Gastroesophageal sphincter (tissue), 4 donors: ENCODE results near the gene DNAH8. TPM values are rescaled to one million over a fixed set of nuclear protein-coding genes. Genes with fewer than 3 reads are reported as not detected.

Experiments
- ATAC-seq: fragments of 150-250 bp; one replicate; pipeline ENCODE4 v1.9.1; 2016; ENCODE audit warnings: mild to moderate bottlenecking, moderate library complexity
- H3K27ac ChIP-seq, 4 donors: fragments of 200-600 bp; sonication (generic) in 3 of 4; 1 replicate in 3 of 4; 2 replicates in 1 of 4; pipeline ENCODE4 v1.5.1; 2016 to 2019
- H3K27me3 ChIP-seq: fragments of 200-600 bp; sonication (generic); one replicate; pipeline ENCODE4 v1.5.1; 2019
- H3K36me3 ChIP-seq, 2 donors: fragments of 200-600 bp; sonication (generic); one replicate each; pipeline ENCODE4 v1.5.1; 2019; ENCODE audit warnings: control low read depth in 1 of 2
- H3K4me1 ChIP-seq, 3 donors: fragments of 200-600 bp; sonication (generic); 1 replicate in 2 of 3; 2 replicates in 1 of 3; pipeline ENCODE4 v1.5.1; 2016 to 2019; ENCODE audit warnings: control low read depth in 2 of 3
- H3K4me3 ChIP-seq, 2 donors: fragments of 200-600 bp; sonication (generic); one replicate each; pipeline ENCODE4 v1.5.1; 2019; ENCODE audit warnings: mild to moderate bottlenecking in 1 of 2, moderate library complexity in 1 of 2
- H3K9me3 ChIP-seq, 3 donors: fragments of 200-600 bp; sonication (generic); one replicate each; pipeline ENCODE4 v1.5.1; 2017 to 2019; ENCODE audit warnings: control low read depth in 2 of 3
- EP300 ChIP-seq: sonication (generic); formaldehyde crosslinking; IDR thresholded peaks from one replicate; pipeline ENCODE4 v1.6.1; 2017; ENCODE audit warnings: antibody characterized with exemption, mild to moderate bottlenecking
- POLR2A ChIP-seq, 2 donors: fragments of 450-650 bp; IDR thresholded peaks; one replicate each; pipeline ENCODE4 v1.6.1; 2017; ENCODE audit warnings: antibody characterized with exemption in 2 of 2, mild to moderate bottlenecking in 2 of 2, moderate library complexity in 1 of 2
- POLR2AphosphoS5 ChIP-seq: sonication (generic); formaldehyde crosslinking; IDR thresholded peaks from one replicate; pipeline ENCODE4 v1.6.1; 2017; ENCODE audit warnings: antibody characterized with exemption
- WGBS, 2 donors: methylation state at CpG; one replicate each; pipeline ENCODE4 v1.1.5; 2018; ENCODE audit warnings: low coverage in 1 of 2; 5-methylcytosine and 5-hydroxymethylcytosine counted together
- total RNA-seq, 4 donors: library from RNA; depleted of rRNA; stranded (reverse); fragments of >200 nt; gene quantifications; one replicate each; pipeline ENCODE4 v1.1.0, GENCODE V29; 2016
- TF ChIP-seq, protein P1 (sequence below), 4 experiments: fragments of 200-600 bp in 2 of 4; fragments of 450-650 bp in 2 of 4; sonication (generic) in 1 of 4; IDR thresholded peaks; one replicate each; pipeline ENCODE4 v1.5.1; 2017 to 2019; ENCODE audit warnings: antibody characterized with exemption in 4 of 4, mild to moderate bottlenecking in 2 of 4, moderate library complexity in 2 of 4

DNAH8 gene
- total RNA-seq, 4 donors from 2014 or later = not detected

- H3K4me3 ChIP-seq = no peak overlapping the region
- no peak overlapping the region for H3K27ac ChIP-seq
- no peak for ATAC-seq
- H3K4me1 ChIP-seq = no peaks in the 10 kb centered on the region
- TF ChIP-seq EP300 = no peak
- no peak for TF ChIP-seq POLR2A (IDR thresholded peaks at IDR 0.05)
- TF ChIP-seq, protein P1, sequence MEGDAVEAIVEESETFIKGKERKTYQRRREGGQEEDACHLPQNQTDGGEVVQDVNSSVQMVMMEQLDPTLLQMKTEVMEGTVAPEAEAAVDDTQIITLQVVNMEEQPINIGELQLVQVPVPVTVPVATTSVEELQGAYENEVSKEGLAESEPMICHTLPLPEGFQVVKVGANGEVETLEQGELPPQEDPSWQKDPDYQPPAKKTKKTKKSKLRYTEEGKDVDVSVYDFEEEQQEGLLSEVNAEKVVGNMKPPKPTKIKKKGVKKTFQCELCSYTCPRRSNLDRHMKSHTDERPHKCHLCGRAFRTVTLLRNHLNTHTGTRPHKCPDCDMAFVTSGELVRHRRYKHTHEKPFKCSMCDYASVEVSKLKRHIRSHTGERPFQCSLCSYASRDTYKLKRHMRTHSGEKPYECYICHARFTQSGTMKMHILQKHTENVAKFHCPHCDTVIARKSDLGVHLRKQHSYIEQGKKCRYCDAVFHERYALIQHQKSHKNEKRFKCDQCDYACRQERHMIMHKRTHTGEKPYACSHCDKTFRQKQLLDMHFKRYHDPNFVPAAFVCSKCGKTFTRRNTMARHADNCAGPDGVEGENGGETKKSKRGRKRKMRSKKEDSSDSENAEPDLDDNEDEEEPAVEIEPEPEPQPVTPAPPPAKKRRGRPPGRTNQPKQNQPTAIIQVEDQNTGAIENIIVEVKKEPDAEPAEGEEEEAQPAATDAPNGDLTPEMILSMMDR (IDR thresholded peaks at IDR 0.05) = no peak
- no peak for TF ChIP-seq POLR2AphosphoS5
- H3K9me3 ChIP-seq = no peaks in the 10 kb centered on the region
- H3K27me3 ChIP-seq = no peaks in the 10 kb centered on the region
- peaks cover 0 to 67% of the 10 kb centered on the region in 2 donors for H3K36me3 ChIP-seq
- WGBS, 2 donors = 65 to 92% methylated on average over 2 of the region's 2 CpGs
Observed at GRCh38 chr6:38676236-38676973, 38.7 kb upstream of the DNAH8 start.

GRCh38 chr6:38676974-38677544 is 38.1 kb upstream of the DNAH8 start:
- Histone ChIP-seq H3K27ac (no peak overlapping the region), H3K9me3 (no peaks in the 10 kb centered on the region), H3K4me1 (no peaks in the 10 kb centered on the region), H3K27me3 (no peaks in the 10 kb centered on the region), H3K36me3 (peaks cover 0 to 74% of the 10 kb centered on the region in 2 donors), H3K4me3 (no peak overlapping the region)
- TF ChIP-seq, protein P1 (IDR thresholded peaks at IDR 0.05) = no peak
- TF ChIP-seq EP300 (no peak), POLR2A (IDR thresholded peaks at IDR 0.05) (no peak), POLR2AphosphoS5 (no peak)
- no peak for ATAC-seq
- 86 to 92% methylated on average over 1 of the region's 1 CpG for WGBS, 2 donors

DNA sequence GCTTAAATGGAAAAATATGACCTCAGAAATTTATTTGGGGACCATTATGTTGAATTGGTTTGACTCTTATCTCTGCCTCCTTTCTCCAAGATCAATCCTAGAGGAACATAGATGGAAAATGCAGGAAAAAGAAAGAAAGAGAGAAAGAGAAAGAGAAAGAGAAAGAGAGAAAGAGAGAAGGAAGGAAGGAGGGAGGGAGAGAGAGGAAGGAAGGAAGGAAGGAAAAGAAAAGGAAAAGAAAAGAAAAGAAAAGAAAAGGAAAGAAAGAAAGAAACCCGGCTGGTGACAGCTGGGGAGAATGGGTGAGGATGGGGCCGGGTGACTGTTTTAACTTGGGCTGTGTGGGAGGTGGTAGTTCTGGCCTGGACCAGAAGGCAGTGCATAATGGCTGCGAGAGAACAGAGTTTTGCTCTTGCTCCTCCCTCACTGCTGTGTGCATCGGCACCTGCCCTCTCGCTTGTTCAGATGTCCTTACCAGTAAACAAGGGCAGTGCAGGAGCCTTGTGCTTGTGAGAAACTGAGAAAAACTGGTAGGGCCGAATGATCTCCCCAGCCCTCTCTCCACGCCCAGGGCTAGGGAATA is 36.8 kb upstream of the DNAH8 start:
- peaks cover 3 to 86% of the 10 kb centered on the region in 2 donors for H3K36me3 ChIP-seq
- ATAC-seq = no peak
- no peaks in the 10 kb centered on the region for H3K4me1 ChIP-seq
- WGBS, 2 donors = 80 to 82% methylated on average over 1 to 4 of the region's 7 CpGs
- H3K27ac ChIP-seq = no peak overlapping the region
- no peaks in the 10 kb centered on the region for H3K9me3 ChIP-seq
- TF ChIP-seq, protein P1 (IDR thresholded peaks at IDR 0.05) = no peak
- TF ChIP-seq EP300 = no peak
- no peak for TF ChIP-seq POLR2AphosphoS5
- no peak for TF ChIP-seq POLR2A (IDR thresholded peaks at IDR 0.05)
- no peaks in the 10 kb centered on the region for H3K27me3 ChIP-seq
- no peak overlapping the region for H3K4me3 ChIP-seq

- H3K27ac ChIP-seq = no peak overlapping the region
- H3K27me3 ChIP-seq = no peaks in the 10 kb centered on the region
- H3K36me3 ChIP-seq = peaks cover 3 to 95% of the 10 kb centered on the region in 2 donors
- 88 to 100% methylated on average over 1 of the region's 1 CpG for WGBS, 2 donors
- TF ChIP-seq, protein P1 (IDR thresholded peaks at IDR 0.05) = no peak
- TF ChIP-seq EP300 = no peak
- no peaks in the 10 kb centered on the region for H3K9me3 ChIP-seq
- H3K4me3 ChIP-seq = no peak overlapping the region
- no peaks in the 10 kb centered on the region for H3K4me1 ChIP-seq
- no peak for ATAC-seq
Observed at GRCh38 chr6:38679668-38680067, 35.4 kb upstream of the DNAH8 start.

GRCh38 chr6:38681850-38682249 is 33.3 kb upstream of the DNAH8 start:
- Histone ChIP-seq H3K9me3 (no peaks in the 10 kb centered on the region), H3K27ac (no peak overlapping the region), H3K4me3 (no peak overlapping the region), H3K36me3 (peaks cover 3 to 80% of the 10 kb centered on the region in 2 donors), H3K27me3 (no peaks in the 10 kb centered on the region), H3K4me1 (peaks cover 0 to 6% (median 0%) of the 10 kb centered on the region in 3 donors)
- TF ChIP-seq POLR2AphosphoS5 = no peak
- TF ChIP-seq, protein P1 (IDR thresholded peaks at IDR 0.05) = no peak
- TF ChIP-seq EP300 = no peak
- no peak for TF ChIP-seq POLR2A (IDR thresholded peaks at IDR 0.05)
- 100% methylated on average over 2 of the region's 2 CpGs for WGBS, 2 donors
- no peak for ATAC-seq
